HG03103 (cell line): ENCODE measurements around the gene BABAM2.

ENCODE experiments used
- ATAC-seq: cut with Tn5 transposase; IDR thresholded peaks from one replicate; pipeline ENCODE4 v1.9.1; 2021; ENCODE audit warnings: low read depth; ENCODE audit not compliant: unreplicated experiment

BABAM2 gene

GRCh38 chr2:28381225-28382180, 491.0 kb downstream of the BABAM2 start:
- no peak for ATAC-seq

GRCh38 chr2:28382755-28383154, 492.2 kb downstream of the BABAM2 start:
- ATAC-seq = no peak

- no peak for ATAC-seq
Observed at GRCh38 chr2:28387082-28387960, 496.8 kb downstream of the BABAM2 start.
